ENCODE measurements around the gene ACP3. TPM values are rescaled to one million over a fixed set of nuclear protein-coding genes. Genes with fewer than 3 reads are reported as not detected.
"Not testable (repeated sequence)": the region's sequence is repeated elsewhere in the genome, so short reads cannot be mapped to it uniquely, and the experiment has no call there.

The ACP3 gene
- total RNA-seq, 2 experiments from 2014 or later, result not detected

GRCh38 chr3:132292042-132292441 is 25.2 kb upstream of the ACP3 start:
- Mint-ChIP-seq H3K36me3 (ENCODE audit: low read depth) (no peaks in the 10 kb centered on the region), H3K27me3 (peaks cover 10% of the 10 kb centered on the region), H3K9me3 (no peaks in the 10 kb centered on the region), H3K4me3 (no peak overlapping the region), H3K4me1 (no peaks in the 10 kb centered on the region), H3K27ac (no peak overlapping the region)
- ChIA-PET CTCF (no interaction called here), POLR2A (no interaction called here)
- DNase-seq, result no peak

- POLR2A ChIA-PET, result no interaction called here
- CTCF ChIA-PET, result no interaction called here
- no peak overlapping the region for H3K27ac Mint-ChIP-seq
These were observed 24.0 kb upstream of the ACP3 start for GRCh38 chr3:132293251-132293650.

GRCh38 chr3:132294906-132295305 is 22.3 kb upstream of the ACP3 start:
- Mint-ChIP-seq H3K27ac (no peak overlapping the region), H3K4me3 (no peak overlapping the region), H3K27me3 (peaks cover 2% of the 10 kb centered on the region), H3K9me3 (no peaks in the 10 kb centered on the region), H3K36me3 (ENCODE audit: low read depth) (no peaks in the 10 kb centered on the region), H3K4me1 (no peaks in the 10 kb centered on the region)
- ChIA-PET POLR2A (no interaction called here), CTCF (no interaction called here)
- no peak for DNase-seq

More at GRCh38 chr3:132293251-132293650, 24.0 kb upstream of the ACP3 start:
- Mint-ChIP-seq H3K9me3 (no peaks in the 10 kb centered on the region), H3K27me3 (peaks cover 2% of the 10 kb centered on the region), H3K36me3 (ENCODE audit: low read depth) (no peaks in the 10 kb centered on the region), H3K4me1 (no peaks in the 10 kb centered on the region), H3K4me3 (no peak overlapping the region)
- no peak for DNase-seq

GRCh38 chr3:132303336-132304201 is 13.6 kb upstream of the ACP3 start:
- CTCF ChIA-PET; DNase-seq; H3K27me3 Mint-ChIP-seq; H3K4me3 Mint-ChIP-seq; H3K27ac Mint-ChIP-seq; H3K9me3 Mint-ChIP-seq; H3K4me1 Mint-ChIP-seq; POLR2A ChIA-PET; H3K36me3 Mint-ChIP-seq (ENCODE audit: low read depth): not testable (repeated sequence)

GRCh38 chr3:132304351-132304750 is 12.9 kb upstream of the ACP3 start:
- H3K4me1 Mint-ChIP-seq; DNase-seq; H3K36me3 Mint-ChIP-seq (ENCODE audit: low read depth); H3K4me3 Mint-ChIP-seq; POLR2A ChIA-PET; CTCF ChIA-PET; H3K27ac Mint-ChIP-seq; H3K9me3 Mint-ChIP-seq; H3K27me3 Mint-ChIP-seq: not testable (repeated sequence)

GRCh38 chr3:132310057-132310456 is 7.2 kb upstream of the ACP3 start:
- H3K9me3 Mint-ChIP-seq; CTCF ChIA-PET; POLR2A ChIA-PET; H3K27ac Mint-ChIP-seq; H3K36me3 Mint-ChIP-seq (ENCODE audit: low read depth); H3K4me3 Mint-ChIP-seq; H3K4me1 Mint-ChIP-seq; H3K27me3 Mint-ChIP-seq; DNase-seq: not testable (repeated sequence)

GRCh38 chr3:132311316-132311715 is 5.9 kb upstream of the ACP3 start:
- H3K4me3 Mint-ChIP-seq, result no peak overlapping the region
- H3K27ac Mint-ChIP-seq, result no peak overlapping the region
- no peaks in the 10 kb centered on the region for H3K4me1 Mint-ChIP-seq
- DNase-seq, result no peak
- POLR2A ChIA-PET, result no interaction called here
- no peaks in the 10 kb centered on the region for H3K36me3 Mint-ChIP-seq (ENCODE audit: low read depth)
- H3K27me3 Mint-ChIP-seq, result no peaks in the 10 kb centered on the region
- CTCF ChIA-PET, result no interaction called here
- no peaks in the 10 kb centered on the region for H3K9me3 Mint-ChIP-seq

GRCh38 chr3:132311841-132312240 is 5.4 kb upstream of the ACP3 start:
- CTCF ChIA-PET, result no interaction called here
- Mint-ChIP-seq H3K9me3 (no peaks in the 10 kb centered on the region), H3K27me3 (no peaks in the 10 kb centered on the region), H3K4me3 (no peak overlapping the region), H3K36me3 (ENCODE audit: low read depth) (no peaks in the 10 kb centered on the region), H3K4me1 (no peaks in the 10 kb centered on the region), H3K27ac (no peak overlapping the region)
- POLR2A ChIA-PET, result no interaction called here
- no peak for DNase-seq

- Mint-ChIP-seq H3K4me3 (no peak overlapping the region), H3K4me1 (peaks cover 2% of the 10 kb centered on the region), H3K27me3 (peaks cover 7% of the 10 kb centered on the region), H3K27ac (no peak overlapping the region), H3K36me3 (ENCODE audit: low read depth) (no peaks in the 10 kb centered on the region), H3K9me3 (no peaks in the 10 kb centered on the region)
- ChIA-PET CTCF (no interaction called here), POLR2A (no interaction called here)
- no peak for DNase-seq
These were observed 1.4 kb upstream of the ACP3 start for GRCh38 chr3:132315851-132316250.

GRCh38 chr3:132318451-132318850 is 1.2 kb downstream of the ACP3 start:
- ChIA-PET CTCF (no interaction called here), POLR2A (no interaction called here)
- no peaks in the 10 kb centered on the region for H3K36me3 Mint-ChIP-seq (ENCODE audit: low read depth)
- peaks cover 2% of the 10 kb centered on the region for H3K4me1 Mint-ChIP-seq
- H3K27me3 Mint-ChIP-seq, result peaks cover 7% of the 10 kb centered on the region
- no peak overlapping the region for H3K27ac Mint-ChIP-seq
- H3K9me3 Mint-ChIP-seq, result no peaks in the 10 kb centered on the region
- no peak overlapping the region for H3K4me3 Mint-ChIP-seq
- DNase-seq, result no peak

GRCh38 chr3:132321304-132321703 is 4.1 kb downstream of the ACP3 start:
- H3K27me3 Mint-ChIP-seq, result peaks cover 10% of the 10 kb centered on the region
- H3K9me3 Mint-ChIP-seq, result no peaks in the 10 kb centered on the region
- DNase-seq, result no peak
- no peaks in the 10 kb centered on the region for H3K36me3 Mint-ChIP-seq (ENCODE audit: low read depth)
- ChIA-PET POLR2A (no interaction called here), CTCF (no interaction called here)
- H3K4me1 Mint-ChIP-seq, result peaks cover 2% of the 10 kb centered on the region
- no peak overlapping the region for H3K4me3 Mint-ChIP-seq
- H3K27ac Mint-ChIP-seq, result no peak overlapping the region

GRCh38 chr3:132325103-132325606 is 7.9 kb downstream of the ACP3 start:
- H3K4me3 Mint-ChIP-seq, result no peak overlapping the region
- H3K9me3 Mint-ChIP-seq, result no peaks in the 10 kb centered on the region
- POLR2A ChIA-PET, result no interaction called here
- no peaks in the 10 kb centered on the region for H3K36me3 Mint-ChIP-seq (ENCODE audit: low read depth)
- no peak for DNase-seq
- CTCF ChIA-PET, result no interaction called here
- H3K27me3 Mint-ChIP-seq, result peaks cover 4% of the 10 kb centered on the region
- H3K27ac Mint-ChIP-seq, result no peak overlapping the region
- no peaks in the 10 kb centered on the region for H3K4me1 Mint-ChIP-seq

GRCh38 chr3:132325634-132326033 is 8.4 kb downstream of the ACP3 start:
- CTCF ChIA-PET, result no interaction called here

GRCh38 chr3:132326251-132326650 is 9.0 kb downstream of the ACP3 start:
- H3K36me3 Mint-ChIP-seq (ENCODE audit: low read depth), result no peaks in the 10 kb centered on the region
- H3K27ac Mint-ChIP-seq, result no peak overlapping the region
- ChIA-PET POLR2A (no interaction called here), CTCF (interaction anchor here (0.6 kb wide), 1 partner anchor 26 kb away, joined by 3 read pairs; no protein-coding TSS in a partner anchor)
- no peak overlapping the region for H3K4me3 Mint-ChIP-seq
- H3K9me3 Mint-ChIP-seq, result no peaks in the 10 kb centered on the region
- DNase-seq, result no peak
- H3K27me3 Mint-ChIP-seq, result peaks cover 9% of the 10 kb centered on the region
- no peaks in the 10 kb centered on the region for H3K4me1 Mint-ChIP-seq

More at GRCh38 chr3:132325634-132326033, 8.4 kb downstream of the ACP3 start:
- Mint-ChIP-seq H3K36me3 (ENCODE audit: low read depth) (no peaks in the 10 kb centered on the region), H3K4me3 (no peak overlapping the region), H3K4me1 (no peaks in the 10 kb centered on the region), H3K27ac (no peak overlapping the region), H3K9me3 (no peaks in the 10 kb centered on the region), H3K27me3 (peaks cover 6% of the 10 kb centered on the region)
- POLR2A ChIA-PET, result no interaction called here
- DNase-seq, result no peak
